GM04503 (cell line): ENCODE data around the gene EFCAB5.
"Not testable (repeated sequence)": the region's sequence is repeated elsewhere in the genome, so short reads cannot be mapped to it uniquely, and the experiment has no call there.

Experiments used
- DNase-seq: peaks from one replicate; pipeline ENCODE4 v3.0.0-alpha.2; 2012; ENCODE audit warnings: low read depth

Gene EFCAB5

GRCh38 chr17:29941334-29941733, at the start of gene EFCAB5:
TSS of gene EFCAB5 (plus strand) at chr17:29941634. CDS start at chr17:29941797, 163 bp downstream.
- DNase-seq: no peak

- DNase-seq: no peak
These were observed 49.2 kb upstream of the EFCAB5 start for GRCh38 chr17:29892201-29892600.

DNA sequence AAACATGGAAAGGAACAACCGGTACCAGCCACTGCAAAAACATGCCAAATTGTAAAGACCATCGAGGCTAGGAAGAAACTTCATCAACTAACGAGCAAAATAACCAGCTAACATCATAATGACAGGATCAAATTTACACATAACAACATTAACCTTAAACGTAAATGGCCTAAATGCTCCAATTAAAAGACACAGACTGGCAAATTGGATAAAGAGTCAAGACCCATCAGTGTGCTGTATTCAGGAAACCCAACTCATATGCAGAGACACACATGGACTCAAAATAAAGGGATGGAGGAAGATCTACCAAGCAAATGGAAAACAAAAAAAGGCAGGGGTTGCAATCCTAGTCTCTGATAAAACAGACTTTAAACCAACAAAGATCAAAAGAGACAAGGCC, 44.3 kb upstream of the EFCAB5 start:
- DNase-seq: not testable (repeated sequence)

DNA sequence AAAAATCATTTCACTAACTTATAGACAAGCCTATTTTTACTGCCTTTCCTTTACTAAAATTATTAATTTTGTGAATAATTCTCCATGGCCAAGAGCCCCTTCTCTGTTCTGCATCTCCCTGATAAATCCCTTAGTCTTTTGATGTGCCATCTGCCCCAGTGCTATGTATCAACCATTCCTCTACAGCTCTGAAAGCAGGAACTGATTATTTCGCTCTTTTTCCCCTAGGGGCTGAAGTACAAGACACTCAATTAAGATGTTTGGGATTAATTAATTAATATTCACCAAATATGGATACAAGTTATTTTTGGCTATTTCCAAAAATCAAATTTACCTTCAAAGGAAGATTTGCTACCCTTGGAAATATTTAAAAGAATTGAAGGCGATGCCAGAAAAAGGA, 38.0 kb upstream of the EFCAB5 start:
- DNase-seq: no peak

DNA sequence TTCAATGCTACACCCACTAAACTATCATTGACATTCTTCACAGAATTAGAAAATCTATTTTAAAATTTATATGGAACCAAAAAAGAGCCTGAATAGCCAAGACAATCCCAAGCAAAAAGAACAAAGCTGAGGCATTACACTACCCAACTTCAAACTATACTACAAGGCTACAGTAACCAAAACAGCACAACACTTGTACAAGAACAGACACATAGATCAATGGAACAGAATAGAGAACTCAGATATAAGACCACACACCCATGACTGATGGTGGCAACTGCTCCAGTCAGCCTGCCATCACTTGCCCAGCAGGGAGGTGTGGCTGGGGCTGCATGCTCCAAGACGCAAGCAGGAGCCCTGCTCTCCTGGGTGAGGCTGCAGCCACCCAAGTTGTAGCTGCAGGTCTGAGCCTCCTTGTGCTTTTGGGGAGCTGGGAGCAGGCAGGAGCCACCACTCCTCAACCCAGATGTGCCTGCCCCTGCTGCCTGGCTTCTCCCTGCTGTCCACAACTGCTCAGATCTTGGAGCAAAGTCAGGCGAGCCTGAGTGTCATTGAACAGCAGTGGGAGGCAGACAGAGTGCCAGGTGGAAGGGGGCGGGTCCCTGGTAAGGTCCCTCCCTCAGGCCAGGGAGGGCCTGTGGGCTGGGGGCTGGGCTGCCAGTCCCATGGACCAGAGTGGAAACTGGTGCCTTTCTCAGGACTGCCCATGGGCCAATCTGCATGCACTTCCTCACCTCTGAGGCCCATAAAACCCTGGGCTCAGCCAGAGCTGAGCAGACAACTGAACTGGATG, 36.2 kb upstream of the EFCAB5 start:
- DNase-seq: no peak

GRCh38 chr17:29905879-29906167, 35.6 kb upstream of the EFCAB5 start:
- no peak for DNase-seq

DNA sequence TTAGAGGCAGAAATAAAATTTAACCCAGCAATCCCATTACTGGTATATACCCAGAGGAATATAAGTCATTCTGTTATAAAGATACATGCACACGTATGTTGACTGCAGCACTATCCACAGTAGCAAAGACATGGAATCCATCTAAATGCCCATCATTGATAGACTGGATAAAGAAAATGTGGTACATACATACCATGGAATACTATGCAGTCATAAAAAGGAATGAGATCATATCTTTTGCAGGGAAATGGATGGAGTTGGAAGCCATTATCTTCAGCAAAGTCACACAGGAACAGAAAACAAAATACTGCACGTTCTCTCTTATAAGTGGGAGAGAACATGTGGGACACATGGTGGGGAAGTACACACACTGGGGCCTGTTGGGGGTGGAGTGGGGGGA, 34.5 kb upstream of the EFCAB5 start:
- no peak for DNase-seq

GRCh38 chr17:29909236-29910003, 32.0 kb upstream of the EFCAB5 start:
- no peak for DNase-seq

- no peak for DNase-seq
These were observed 29.7 kb upstream of the EFCAB5 start for GRCh38 chr17:29911641-29912177.

DNA sequence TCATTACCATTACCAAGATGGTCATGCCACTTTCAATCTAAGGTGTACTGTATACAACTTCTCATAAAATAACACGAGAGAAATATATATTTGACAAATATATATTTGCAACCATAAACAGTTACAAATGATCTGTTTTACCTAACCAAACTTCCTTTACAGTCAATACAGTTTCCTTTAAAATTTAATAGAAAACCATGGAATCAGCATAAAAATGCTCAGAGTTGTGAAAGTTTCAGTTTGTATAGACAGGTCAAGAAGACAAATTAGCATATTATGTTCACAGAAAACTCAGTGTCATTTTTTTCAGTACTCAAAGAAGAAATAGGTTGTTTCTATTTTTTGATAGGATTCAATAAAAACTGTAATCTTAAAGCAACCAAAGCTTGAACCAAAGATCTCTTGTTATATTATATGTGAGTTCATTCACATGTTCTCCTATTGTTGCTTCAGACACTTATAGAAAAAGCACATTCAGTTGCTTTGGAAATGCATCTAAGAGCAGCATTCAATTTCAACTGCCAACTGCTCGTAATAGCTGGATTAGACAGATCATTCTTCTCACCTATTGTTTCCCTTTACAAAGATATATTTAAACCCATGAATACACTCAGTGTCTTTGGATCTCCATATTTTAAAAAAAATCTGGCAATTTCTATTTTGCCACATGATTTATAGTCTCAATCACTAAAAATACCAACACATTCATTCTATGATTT, 26.5 kb upstream of the EFCAB5 start:
- DNase-seq: no peak

GRCh38 chr17:29918016-29918415, 23.4 kb upstream of the EFCAB5 start:
- no peak for DNase-seq

DNA sequence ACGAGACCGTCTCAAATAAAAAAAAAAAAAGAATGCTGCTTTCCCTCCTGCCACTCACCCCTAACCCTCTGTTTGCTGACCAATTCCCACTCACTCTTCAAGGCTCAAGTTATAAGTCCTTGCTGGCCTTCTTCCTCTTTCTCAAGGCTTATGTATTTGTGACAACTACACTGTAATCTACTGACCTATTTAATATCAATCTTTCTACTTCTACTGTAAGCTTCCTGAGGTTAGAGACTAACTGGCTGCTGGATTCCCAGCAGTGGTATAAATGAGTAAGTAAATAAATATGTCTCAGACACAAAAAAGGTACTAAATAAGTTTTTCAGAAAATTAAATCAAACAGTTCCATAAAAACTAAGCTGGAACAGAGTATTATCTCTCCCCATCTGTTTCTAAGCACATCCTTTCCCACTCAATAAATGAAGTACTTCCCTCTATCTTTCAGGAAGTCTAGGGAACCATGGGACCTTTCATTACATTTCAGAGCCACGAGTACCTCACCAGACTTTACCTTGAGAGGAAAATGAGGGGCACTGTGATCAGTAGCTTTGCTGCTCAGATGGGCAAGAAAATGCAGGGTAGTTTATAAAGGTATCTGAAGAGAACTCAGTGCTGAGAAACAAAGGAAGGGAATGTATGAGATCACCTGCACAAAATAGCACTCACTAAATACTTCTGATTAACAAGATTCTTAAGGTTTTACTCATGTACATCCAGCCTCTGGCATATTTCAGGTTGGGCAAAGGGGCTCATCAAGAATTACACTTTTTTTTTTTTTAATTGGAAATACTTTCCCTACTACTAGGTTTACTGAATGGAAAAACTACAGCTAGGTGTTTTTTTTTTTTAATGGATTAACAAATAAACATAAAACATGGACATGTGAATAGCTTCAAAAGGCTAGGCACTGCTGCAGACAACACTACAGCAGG, 22.2 kb upstream of the EFCAB5 start:
- DNase-seq: no peak

DNA sequence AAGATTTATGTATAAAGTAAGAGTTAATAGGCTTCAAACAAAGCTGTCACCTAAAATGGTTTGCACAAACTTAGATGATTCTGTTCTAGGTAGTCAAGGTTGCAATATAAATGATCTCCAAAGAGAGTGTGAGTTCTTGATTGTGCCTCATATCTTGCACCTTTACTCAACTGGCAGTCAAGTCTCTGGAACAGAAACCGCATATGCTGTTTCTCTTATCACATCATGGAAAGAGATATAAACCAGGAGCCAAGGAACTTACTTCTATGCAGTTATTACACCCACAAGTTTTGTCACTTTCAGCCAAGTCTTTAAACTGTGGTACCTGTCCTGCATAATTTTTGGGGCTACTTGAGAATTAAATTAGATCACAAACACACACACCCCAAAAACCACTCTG, 16.6 kb upstream of the EFCAB5 start:
- DNase-seq: no peak

DNA sequence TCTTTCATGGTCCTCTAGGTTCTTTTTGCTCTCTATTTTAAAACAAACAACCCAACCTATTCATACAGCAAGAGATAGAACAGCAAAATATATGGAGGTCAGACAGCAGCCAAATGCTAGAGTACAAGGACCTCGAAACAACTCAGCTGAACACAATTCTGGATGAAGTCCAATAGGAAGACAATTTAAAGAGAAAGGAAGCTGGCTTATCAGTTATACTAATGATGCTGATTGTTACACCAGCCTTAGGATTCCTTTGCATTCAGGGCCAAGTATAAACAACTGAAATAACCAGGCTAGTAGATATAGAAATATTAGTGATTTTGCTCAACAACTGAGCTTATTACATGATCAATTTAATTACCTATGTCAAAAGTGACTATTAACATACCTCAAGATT, 13.9 kb upstream of the EFCAB5 start:
- no peak for DNase-seq

GRCh38 chr17:29929006-29929532, 12.4 kb upstream of the EFCAB5 start:
- DNase-seq: no peak

- no peak for DNase-seq
These were observed 11.7 kb upstream of the EFCAB5 start, which contains the start of gene SSH2 for GRCh38 chr17:29929533-29930408. TSS of gene SSH2 (minus strand) at chr17:29930228. CDS start at chr17:29930000, 228 bp downstream.

GRCh38 chr17:29930409-29931010, 10.9 kb upstream of the EFCAB5 start:
- DNase-seq: no peak

DNA sequence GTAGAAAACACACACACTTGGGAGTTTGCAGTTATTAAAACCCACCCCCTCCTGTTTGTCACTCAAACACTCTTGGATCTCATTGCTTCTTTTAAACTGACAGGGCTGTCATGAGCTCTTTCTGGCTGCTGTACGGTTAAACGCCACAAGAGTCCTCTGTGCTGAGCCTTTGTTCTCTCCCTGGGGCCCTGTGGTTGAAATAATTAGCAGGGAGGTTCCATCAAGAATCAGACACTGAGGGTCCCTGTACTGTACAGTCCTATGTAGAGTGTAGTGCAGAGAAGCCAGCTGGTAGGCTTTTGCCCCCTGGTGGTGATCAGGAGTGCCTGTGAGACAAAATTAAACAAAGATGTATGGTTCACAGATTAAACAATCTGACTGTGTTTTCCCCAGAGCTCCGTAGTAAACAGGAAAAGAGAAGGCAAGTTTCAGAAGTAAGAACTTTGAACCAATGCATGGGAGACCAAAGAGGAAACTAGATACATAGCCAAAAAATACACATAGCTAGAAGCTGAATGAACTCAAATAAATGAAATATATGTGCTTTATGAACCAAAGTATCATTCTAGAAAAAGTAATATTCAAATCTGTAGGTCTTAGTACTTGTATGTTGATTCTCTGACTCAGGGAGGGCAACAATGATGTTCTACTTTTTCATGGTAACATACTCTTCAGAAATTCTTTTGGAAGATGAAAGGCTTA, 10.1 kb upstream of the EFCAB5 start:
- no peak for DNase-seq

- DNase-seq: no peak
These were observed 8.1 kb upstream of the EFCAB5 start for GRCh38 chr17:29933379-29933778.
